Measurements from ENCODE around the gene P2RX1. TPM values are rescaled to one million over a fixed set of nuclear protein-coding genes. Genes with fewer than 3 reads are reported as not detected.

The P2RX1 gene
- total RNA-seq = not detected in 2 replicates

GRCh38 chr17:3915995-3916696 lies at the start of gene P2RX1:
TSS of gene P2RX1 (minus strand) at chr17:3916465. CDS start at chr17:3916225, 240 bp downstream.

GRCh38 chr17:3964203-3965117 lies 48.2 kb upstream of the P2RX1 start, which contains the start of gene ATP2A3:
TSS of gene ATP2A3 (minus strand) at chr17:3964437. CDS start at chr17:3964291, 146 bp downstream.

GRCh38 chr17:3893003-3893719 lies 23.1 kb downstream of the P2RX1 start, which contains the start of gene CAMKK1:
TSS of gene CAMKK1 (minus strand) at chr17:3893053. CDS start at chr17:3885687, 7,366 bp downstream.

Other genes starting within 250 kb of the P2RX1 start
- 156 and 263 TPM in 2 replicates for gene TAX1BP3, start 247.9 kb downstream of the P2RX1 start, total RNA-seq
- 14.6 and 41.6 TPM in 2 replicates for gene EMC6, start 247.7 kb downstream of the P2RX1 start, total RNA-seq
- 0.32 and 1.4 TPM in 2 replicates for gene P2RX5, start 220.3 kb downstream of the P2RX1 start, total RNA-seq
- 7.5 and 11.7 TPM in 2 replicates for gene HASPIN, start 192.6 kb downstream of the P2RX1 start, total RNA-seq
- 27.3 and 28.7 TPM in 2 replicates for gene ITGAE, start 115.3 kb downstream of the P2RX1 start, total RNA-seq
- 15.9 and 21.6 TPM in 2 replicates for gene NCBP3, start 70.2 kb downstream of the P2RX1 start, total RNA-seq
- 3.2 and 3.3 TPM in 2 replicates for gene CAMKK1, start 23.4 kb downstream of the P2RX1 start, total RNA-seq
- under 0.01 and 1.1 TPM in 2 replicates for gene ATP2A3, start 48.0 kb upstream of the P2RX1 start, total RNA-seq
- gene ZZEF1, start 226.6 kb upstream of the P2RX1 start, total RNA-seq = 16.9 and 24.0 TPM in 2 replicates
- gene CYB5D2, start 226.7 kb upstream of the P2RX1 start, total RNA-seq = 22.0 and 35.7 TPM in 2 replicates